ENCODE data around the gene FOXF1. TPM values are rescaled to one million over a fixed set of nuclear protein-coding genes. Genes with fewer than 3 reads are reported as not detected.

The FOXF1 gene
- total and polyA plus RNA-seq, 11 donors, result 0.04 to 0.48 (median 0.17) TPM; not detected in 3

DNA sequence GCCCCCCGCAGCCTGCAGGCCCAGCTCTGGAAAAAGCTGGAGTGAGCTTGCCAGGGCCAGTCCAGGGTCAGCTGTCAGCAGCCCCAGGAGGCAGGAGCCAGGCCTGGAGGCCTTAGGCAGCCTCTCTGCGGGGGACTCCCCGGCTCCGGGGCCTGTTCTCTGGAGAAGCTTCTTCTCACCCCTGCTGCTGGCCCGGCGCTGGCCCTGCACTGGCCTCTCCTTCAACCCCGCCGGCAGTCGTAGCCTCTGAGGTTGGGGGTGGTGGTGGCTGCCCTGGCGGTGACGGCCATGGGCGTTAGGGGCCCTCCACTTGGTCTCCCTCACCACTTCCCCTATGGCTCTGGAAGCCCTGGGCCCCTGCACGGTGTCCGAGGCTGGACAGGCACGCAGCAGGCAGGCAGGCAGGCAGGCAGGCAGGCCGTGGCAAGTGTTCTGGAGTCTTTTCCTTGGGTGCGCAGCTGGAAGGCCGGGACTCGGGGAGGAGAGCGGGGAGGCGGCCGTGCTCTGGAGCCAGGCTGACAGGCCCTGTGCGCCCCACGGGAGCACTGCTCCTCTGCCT, 2.1 kb downstream of the FOXF1 start:
- DNase-seq (peak in 1 of 5 donors; percentile 44), ATAC-seq (no peak)
- 27 to 54% (median 50%) methylated on average over 12 to 24 of the region's 24 CpGs for WGBS, 4 donors
- Histone ChIP-seq H3K27me3 (peaks cover 65 to 100% (median 95%) of the 10 kb centered on the region in 9 donors), H3K4me3 (peak overlapping the region in 1 of 12 donors; percentile 63), H3K4me1 (peaks cover 8 to 59% (median 27%) of the 10 kb centered on the region in 12 donors), H3K27ac (peak overlapping the region in 1 of 12 donors; percentile 96), H3K36me3 (no peaks in the 10 kb centered on the region), H3K9me3 (no peaks in the 10 kb centered on the region)
- intact Hi-C loops (cut with DNase I), result loop anchor here in 2 of 10 donors (10.0 kb wide), 2 partner anchors 168 to 698 kb away; no protein-coding TSS in a partner anchor
- no peak for TF ChIP-seq POLR2A (IDR thresholded peaks at IDR 0.05)
- TF ChIP-seq, protein P1, sequence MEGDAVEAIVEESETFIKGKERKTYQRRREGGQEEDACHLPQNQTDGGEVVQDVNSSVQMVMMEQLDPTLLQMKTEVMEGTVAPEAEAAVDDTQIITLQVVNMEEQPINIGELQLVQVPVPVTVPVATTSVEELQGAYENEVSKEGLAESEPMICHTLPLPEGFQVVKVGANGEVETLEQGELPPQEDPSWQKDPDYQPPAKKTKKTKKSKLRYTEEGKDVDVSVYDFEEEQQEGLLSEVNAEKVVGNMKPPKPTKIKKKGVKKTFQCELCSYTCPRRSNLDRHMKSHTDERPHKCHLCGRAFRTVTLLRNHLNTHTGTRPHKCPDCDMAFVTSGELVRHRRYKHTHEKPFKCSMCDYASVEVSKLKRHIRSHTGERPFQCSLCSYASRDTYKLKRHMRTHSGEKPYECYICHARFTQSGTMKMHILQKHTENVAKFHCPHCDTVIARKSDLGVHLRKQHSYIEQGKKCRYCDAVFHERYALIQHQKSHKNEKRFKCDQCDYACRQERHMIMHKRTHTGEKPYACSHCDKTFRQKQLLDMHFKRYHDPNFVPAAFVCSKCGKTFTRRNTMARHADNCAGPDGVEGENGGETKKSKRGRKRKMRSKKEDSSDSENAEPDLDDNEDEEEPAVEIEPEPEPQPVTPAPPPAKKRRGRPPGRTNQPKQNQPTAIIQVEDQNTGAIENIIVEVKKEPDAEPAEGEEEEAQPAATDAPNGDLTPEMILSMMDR (IDR thresholded peaks at IDR 0.05), result no peak

DNA sequence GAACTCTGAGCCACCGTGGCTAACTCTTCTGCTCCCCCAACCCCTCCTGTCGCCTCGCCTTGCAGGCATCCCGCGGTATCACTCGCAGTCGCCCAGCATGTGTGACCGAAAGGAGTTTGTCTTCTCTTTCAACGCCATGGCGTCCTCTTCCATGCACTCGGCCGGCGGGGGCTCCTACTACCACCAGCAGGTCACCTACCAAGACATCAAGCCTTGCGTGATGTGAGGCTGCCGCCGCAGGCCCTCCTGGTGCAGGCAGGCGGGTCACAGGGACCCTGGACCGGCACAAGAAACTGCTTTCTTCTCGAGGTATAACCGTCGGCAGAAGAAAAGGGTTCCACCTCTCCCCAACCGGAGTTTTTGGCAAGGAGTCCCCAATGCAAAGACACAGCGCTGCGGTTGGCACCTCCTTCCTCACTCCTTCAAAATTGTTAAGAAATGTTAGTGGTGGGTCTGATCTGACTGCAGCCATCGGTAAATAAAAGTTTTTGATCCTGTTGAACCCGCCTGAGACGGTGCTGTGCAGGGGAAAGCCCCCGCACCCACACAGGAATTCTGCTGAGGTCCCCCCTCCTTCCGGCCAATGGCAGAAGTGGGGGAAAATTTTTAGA, 2.6 kb downstream of the FOXF1 start:
- ATAC-seq, result no peak
- H3K27me3 ChIP-seq, result peaks cover 59 to 99% (median 95%) of the 10 kb centered on the region in 9 donors
- intact Hi-C loops (cut with DNase I), result loop anchor here in 2 of 10 donors (10.0 kb wide), 2 partner anchors 168 to 698 kb away; no protein-coding TSS in a partner anchor
- no peak overlapping the region for H3K4me3 ChIP-seq
- no peaks in the 10 kb centered on the region for H3K9me3 ChIP-seq
- peak overlapping the region in 1 of 12 donors; percentile 96 for H3K27ac ChIP-seq
- peak in 1 of 5 donors; percentile 35 for DNase-seq
- no peaks in the 10 kb centered on the region for H3K36me3 ChIP-seq
- H3K4me1 ChIP-seq, result peaks cover 8 to 55% (median 26%) of the 10 kb centered on the region in 12 donors
- WGBS, 4 donors, result 24 to 52% (median 39%) methylated on average over 25 to 29 of the region's 29 CpGs
- TF ChIP-seq, protein P1 (IDR thresholded peaks at IDR 0.05), result no peak
- no peak for TF ChIP-seq POLR2A (IDR thresholded peaks at IDR 0.05)

DNA sequence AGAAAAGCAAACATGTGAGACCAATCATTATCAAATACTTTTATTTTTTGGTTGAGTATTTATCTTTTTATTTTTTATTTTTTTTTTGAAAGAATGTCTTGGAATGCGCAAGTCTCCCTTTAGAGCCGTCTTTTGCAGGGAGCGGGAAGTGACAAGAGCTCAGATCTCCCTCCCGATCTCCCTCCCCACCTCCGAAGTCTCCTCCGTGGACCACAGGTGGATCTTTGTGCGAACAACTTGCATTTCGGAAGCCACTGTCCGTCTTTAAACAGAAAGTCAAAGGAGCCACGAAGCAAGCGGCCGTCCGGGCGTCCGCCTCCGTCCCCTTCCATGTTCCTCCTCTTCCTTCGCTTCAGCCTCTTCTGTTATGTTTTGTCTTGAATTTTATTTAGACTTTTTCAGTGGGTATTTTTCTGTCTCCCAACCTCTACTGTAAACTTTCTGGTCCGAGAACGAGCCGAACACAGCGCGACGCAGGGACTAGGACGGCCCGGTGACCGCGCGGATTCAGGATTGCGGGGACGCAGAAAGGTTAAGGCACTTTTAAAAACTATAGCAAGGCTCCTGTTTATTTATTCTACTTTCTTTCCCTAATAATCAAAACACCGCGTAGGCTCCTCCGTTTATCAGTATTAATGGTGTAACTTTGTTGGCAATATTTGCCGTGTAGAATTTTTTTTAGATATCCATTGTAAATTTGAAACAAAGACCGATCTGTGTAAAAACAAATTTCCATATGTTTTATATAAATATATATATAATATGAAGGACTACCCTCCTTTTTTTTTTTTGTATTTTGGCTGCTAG, 3.3 kb downstream of the FOXF1 start:
- Histone ChIP-seq H3K27ac (peak overlapping the region in 1 of 12 donors; percentile 96), H3K9me3 (no peaks in the 10 kb centered on the region), H3K27me3 (peaks cover 52 to 99% (median 88%) of the 10 kb centered on the region in 9 donors), H3K4me3 (no peak overlapping the region), H3K4me1 (peaks cover under 1 to 48% (median 19%) of the 10 kb centered on the region in 12 donors), H3K36me3 (no peaks in the 10 kb centered on the region)
- TF ChIP-seq, protein P1 (IDR thresholded peaks at IDR 0.05), result no peak
- no peak for TF ChIP-seq POLR2A (IDR thresholded peaks at IDR 0.05)
- 24 to 44% (median 40%) methylated on average over 35 of the region's 35 CpGs for WGBS, 4 donors
- ATAC-seq (no peak), DNase-seq (peak in 1 of 5 donors; percentile 3)
- intact Hi-C loops (cut with DNase I), result loop anchor here in 2 of 10 donors (10.0 kb wide), 2 partner anchors 169 to 699 kb away; no protein-coding TSS in a partner anchor

Data from heart left ventricle (tissue), 16 donors.